ENCODE results near the gene MED15.

DNA sequence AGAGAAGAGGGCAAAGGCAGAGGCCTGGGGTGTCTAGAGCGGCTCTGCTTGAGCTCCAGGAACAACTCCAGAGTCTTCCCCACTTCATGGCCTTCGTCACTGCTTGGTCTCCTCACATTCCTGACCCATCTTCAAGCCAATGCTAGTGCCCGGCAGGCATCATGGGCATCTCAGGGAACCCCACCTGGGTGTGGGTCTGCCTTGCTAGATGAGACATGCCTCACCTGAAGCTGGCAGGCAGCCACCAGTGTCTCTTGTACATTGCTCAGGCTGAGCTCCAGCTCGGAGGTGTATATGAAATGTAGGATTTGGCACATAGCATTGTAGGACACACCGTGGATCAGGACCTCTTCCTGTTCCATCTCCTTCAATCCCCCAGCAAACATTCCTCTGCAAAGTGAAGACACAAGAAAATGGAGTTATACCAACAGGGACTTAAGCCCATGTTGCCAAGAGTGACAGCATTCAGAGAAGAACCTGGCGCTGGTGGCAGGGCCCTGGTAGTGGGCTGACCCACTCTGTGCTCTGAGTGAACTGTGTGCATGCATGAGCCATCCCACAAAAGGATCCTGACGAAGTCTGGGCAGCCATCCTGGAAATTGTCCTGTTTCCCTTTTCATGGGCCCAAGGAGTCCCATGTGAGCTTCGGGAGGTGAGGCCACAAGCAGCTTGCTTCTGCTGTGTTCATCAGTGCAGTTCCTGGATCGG is 36.1 kb upstream of the MED15 start:
- TF ChIP-seq ZZZ3 (IDR thresholded peaks at IDR 0.05; ENCODE audit: control insufficient read depth, insufficient read length, low read depth) (no peak), GABPA (IDR thresholded peaks at IDR 0.05; ENCODE audit: low read depth) (no peak), SMAD1 (IDR thresholded peaks at IDR 0.05; ENCODE audit: low read depth, partially characterized antibody) (no peak), POLR2AphosphoS5 (IDR thresholded peaks at IDR 0.05; ENCODE audit: low read length) (no peak)
- TF ChIP-seq, protein P1, sequence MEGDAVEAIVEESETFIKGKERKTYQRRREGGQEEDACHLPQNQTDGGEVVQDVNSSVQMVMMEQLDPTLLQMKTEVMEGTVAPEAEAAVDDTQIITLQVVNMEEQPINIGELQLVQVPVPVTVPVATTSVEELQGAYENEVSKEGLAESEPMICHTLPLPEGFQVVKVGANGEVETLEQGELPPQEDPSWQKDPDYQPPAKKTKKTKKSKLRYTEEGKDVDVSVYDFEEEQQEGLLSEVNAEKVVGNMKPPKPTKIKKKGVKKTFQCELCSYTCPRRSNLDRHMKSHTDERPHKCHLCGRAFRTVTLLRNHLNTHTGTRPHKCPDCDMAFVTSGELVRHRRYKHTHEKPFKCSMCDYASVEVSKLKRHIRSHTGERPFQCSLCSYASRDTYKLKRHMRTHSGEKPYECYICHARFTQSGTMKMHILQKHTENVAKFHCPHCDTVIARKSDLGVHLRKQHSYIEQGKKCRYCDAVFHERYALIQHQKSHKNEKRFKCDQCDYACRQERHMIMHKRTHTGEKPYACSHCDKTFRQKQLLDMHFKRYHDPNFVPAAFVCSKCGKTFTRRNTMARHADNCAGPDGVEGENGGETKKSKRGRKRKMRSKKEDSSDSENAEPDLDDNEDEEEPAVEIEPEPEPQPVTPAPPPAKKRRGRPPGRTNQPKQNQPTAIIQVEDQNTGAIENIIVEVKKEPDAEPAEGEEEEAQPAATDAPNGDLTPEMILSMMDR (IDR thresholded peaks at IDR 0.05 in 2 of 3, conservative IDR thresholded peaks at IDR 0.05 in 1 of 3; ENCODE audit: control insufficient read depth in 2 of 3, extremely low read depth in 1 of 3, insufficient read depth in 1 of 3, low read depth in 3 of 3, low read length in 3 of 3) = no peak
- TF ChIP-seq, protein P2, sequence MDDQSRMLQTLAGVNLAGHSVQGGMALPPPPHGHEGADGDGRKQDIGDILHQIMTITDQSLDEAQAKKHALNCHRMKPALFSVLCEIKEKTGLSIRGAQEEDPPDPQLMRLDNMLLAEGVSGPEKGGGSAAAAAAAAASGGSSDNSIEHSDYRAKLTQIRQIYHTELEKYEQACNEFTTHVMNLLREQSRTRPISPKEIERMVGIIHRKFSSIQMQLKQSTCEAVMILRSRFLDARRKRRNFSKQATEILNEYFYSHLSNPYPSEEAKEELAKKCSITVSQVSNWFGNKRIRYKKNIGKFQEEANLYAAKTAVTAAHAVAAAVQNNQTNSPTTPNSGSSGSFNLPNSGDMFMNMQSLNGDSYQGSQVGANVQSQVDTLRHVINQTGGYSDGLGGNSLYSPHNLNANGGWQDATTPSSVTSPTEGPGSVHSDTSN (IDR thresholded peaks at IDR 0.05; ENCODE audit: insufficient replicate concordance, low read depth, low read length) = no peak

Measured in GM12878 (cell line).